ENCODE results near the gene ACACB. TPM values are rescaled to one million over a fixed set of nuclear protein-coding genes. Genes with fewer than 3 reads are reported as not detected.

ACACB gene
- polyA plus RNA-seq, 1 donor from 2014 or later = 0.22 TPM

DNA sequence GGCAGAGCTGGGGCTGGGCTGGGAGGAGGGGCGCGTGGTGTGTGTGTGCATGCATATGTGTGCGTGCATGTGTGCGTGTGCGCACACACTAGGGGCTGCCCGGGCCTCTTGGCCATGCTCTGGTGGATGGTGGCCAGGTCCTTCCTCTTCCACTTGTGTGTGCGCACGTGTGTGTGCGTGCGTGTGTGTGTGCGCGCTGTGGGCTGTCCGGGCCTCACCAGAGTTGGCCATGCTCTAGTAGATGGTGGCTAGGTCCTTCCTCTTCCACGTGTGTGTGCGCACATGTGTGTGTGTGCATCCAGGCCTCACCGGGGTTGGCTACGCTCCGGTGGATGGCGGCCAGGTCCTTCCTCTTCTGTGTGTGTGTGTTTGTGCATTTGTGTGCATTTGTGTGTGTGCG is 168.0 kb downstream of the ACACB start:
- no peaks in the 10 kb centered on the region for H3K79me2 ChIP-seq (replicated peaks; ENCODE audit: insufficient read depth, low read length)
- H3K9ac ChIP-seq (ENCODE audit: low read length) = no peak overlapping the region
- no peaks in the 10 kb centered on the region for H3K27me3 ChIP-seq (ENCODE audit: insufficient read depth, low read depth, low read length)
- H3F3A ChIP-seq (ENCODE audit: insufficient read depth, low read length, poor library complexity, severe bottlenecking) = no peaks in the 10 kb centered on the region
- no peaks in the 10 kb centered on the region for H3K9me2 ChIP-seq (ENCODE audit: insufficient read depth, low read length)
- H3K36me3 ChIP-seq (ENCODE audit: insufficient read depth, low read length) = no peaks in the 10 kb centered on the region
- no peaks in the 10 kb centered on the region for H4K20me1 ChIP-seq (ENCODE audit: insufficient read depth)
- H3K4me3 ChIP-seq (ENCODE audit: low read length) = no peak overlapping the region
- no peak overlapping the region for H2AFZ ChIP-seq (ENCODE audit: low read depth, low read length)
- TF ChIP-seq POLR2AphosphoS5 (IDR thresholded peaks at IDR 0.05) (no peak), EP300 (conservative IDR thresholded peaks at IDR 0.05; ENCODE audit: poor library complexity, severe bottlenecking) (no peak), TAF1 (IDR thresholded peaks at IDR 0.05; ENCODE audit: low read depth) (no peak), EZH2 (IDR thresholded peaks at IDR 0.05; ENCODE audit: borderline replicate concordance, insufficient read depth, low read length, poor library complexity, severe bottlenecking) (no peak), MXI1 (conservative IDR thresholded peaks at IDR 0.05; ENCODE audit: poor library complexity, severe bottlenecking) (no peak), SMC3 (conservative IDR thresholded peaks at IDR 0.05; ENCODE audit: poor library complexity) (no peak), RAD21 (conservative IDR thresholded peaks at IDR 0.05) (no peak)
- TF ChIP-seq, protein P1, sequence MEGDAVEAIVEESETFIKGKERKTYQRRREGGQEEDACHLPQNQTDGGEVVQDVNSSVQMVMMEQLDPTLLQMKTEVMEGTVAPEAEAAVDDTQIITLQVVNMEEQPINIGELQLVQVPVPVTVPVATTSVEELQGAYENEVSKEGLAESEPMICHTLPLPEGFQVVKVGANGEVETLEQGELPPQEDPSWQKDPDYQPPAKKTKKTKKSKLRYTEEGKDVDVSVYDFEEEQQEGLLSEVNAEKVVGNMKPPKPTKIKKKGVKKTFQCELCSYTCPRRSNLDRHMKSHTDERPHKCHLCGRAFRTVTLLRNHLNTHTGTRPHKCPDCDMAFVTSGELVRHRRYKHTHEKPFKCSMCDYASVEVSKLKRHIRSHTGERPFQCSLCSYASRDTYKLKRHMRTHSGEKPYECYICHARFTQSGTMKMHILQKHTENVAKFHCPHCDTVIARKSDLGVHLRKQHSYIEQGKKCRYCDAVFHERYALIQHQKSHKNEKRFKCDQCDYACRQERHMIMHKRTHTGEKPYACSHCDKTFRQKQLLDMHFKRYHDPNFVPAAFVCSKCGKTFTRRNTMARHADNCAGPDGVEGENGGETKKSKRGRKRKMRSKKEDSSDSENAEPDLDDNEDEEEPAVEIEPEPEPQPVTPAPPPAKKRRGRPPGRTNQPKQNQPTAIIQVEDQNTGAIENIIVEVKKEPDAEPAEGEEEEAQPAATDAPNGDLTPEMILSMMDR (IDR thresholded peaks at IDR 0.05; ENCODE audit: poor library complexity, severe bottlenecking) = no peak
- TF ChIP-seq, protein P2, sequence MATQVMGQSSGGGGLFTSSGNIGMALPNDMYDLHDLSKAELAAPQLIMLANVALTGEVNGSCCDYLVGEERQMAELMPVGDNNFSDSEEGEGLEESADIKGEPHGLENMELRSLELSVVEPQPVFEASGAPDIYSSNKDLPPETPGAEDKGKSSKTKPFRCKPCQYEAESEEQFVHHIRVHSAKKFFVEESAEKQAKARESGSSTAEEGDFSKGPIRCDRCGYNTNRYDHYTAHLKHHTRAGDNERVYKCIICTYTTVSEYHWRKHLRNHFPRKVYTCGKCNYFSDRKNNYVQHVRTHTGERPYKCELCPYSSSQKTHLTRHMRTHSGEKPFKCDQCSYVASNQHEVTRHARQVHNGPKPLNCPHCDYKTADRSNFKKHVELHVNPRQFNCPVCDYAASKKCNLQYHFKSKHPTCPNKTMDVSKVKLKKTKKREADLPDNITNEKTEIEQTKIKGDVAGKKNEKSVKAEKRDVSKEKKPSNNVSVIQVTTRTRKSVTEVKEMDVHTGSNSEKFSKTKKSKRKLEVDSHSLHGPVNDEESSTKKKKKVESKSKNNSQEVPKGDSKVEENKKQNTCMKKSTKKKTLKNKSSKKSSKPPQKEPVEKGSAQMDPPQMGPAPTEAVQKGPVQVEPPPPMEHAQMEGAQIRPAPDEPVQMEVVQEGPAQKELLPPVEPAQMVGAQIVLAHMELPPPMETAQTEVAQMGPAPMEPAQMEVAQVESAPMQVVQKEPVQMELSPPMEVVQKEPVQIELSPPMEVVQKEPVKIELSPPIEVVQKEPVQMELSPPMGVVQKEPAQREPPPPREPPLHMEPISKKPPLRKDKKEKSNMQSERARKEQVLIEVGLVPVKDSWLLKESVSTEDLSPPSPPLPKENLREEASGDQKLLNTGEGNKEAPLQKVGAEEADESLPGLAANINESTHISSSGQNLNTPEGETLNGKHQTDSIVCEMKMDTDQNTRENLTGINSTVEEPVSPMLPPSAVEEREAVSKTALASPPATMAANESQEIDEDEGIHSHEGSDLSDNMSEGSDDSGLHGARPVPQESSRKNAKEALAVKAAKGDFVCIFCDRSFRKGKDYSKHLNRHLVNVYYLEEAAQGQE (IDR thresholded peaks at IDR 0.05; ENCODE audit: borderline replicate concordance) = no peak
- H3K9me3 ChIP-seq (ENCODE audit: low read length) = no peaks in the 10 kb centered on the region
- H3K4me2 ChIP-seq (ENCODE audit: low read length) = no peak overlapping the region
- H3K27ac ChIP-seq (ENCODE audit: low read length) = no peak overlapping the region

GRCh38 chr12:109286252-109286651 is 169.9 kb downstream of the ACACB start:
- no peaks in the 10 kb centered on the region for H3K9me2 ChIP-seq (ENCODE audit: insufficient read depth, low read length)
- no peak overlapping the region for H3K9ac ChIP-seq (ENCODE audit: low read length)
- TF ChIP-seq EZH2 (IDR thresholded peaks at IDR 0.05; ENCODE audit: borderline replicate concordance, insufficient read depth, low read length, poor library complexity, severe bottlenecking) = no peak
- no peak for TF ChIP-seq TAF1 (IDR thresholded peaks at IDR 0.05; ENCODE audit: low read depth)
- TF ChIP-seq, protein P2 (IDR thresholded peaks at IDR 0.05; ENCODE audit: borderline replicate concordance) = no peak
- no peak for TF ChIP-seq EP300 (conservative IDR thresholded peaks at IDR 0.05; ENCODE audit: poor library complexity, severe bottlenecking)
- no peak for TF ChIP-seq POLR2AphosphoS5 (IDR thresholded peaks at IDR 0.05)
- no peak for TF ChIP-seq RAD21 (conservative IDR thresholded peaks at IDR 0.05)
- TF ChIP-seq MXI1 (conservative IDR thresholded peaks at IDR 0.05; ENCODE audit: poor library complexity, severe bottlenecking) = no peak
- TF ChIP-seq SMC3 (conservative IDR thresholded peaks at IDR 0.05; ENCODE audit: poor library complexity) = no peak
- TF ChIP-seq, protein P1 (IDR thresholded peaks at IDR 0.05; ENCODE audit: poor library complexity, severe bottlenecking) = no peak
- no peak overlapping the region for H3K4me2 ChIP-seq (ENCODE audit: low read length)
- H4K20me1 ChIP-seq (ENCODE audit: insufficient read depth) = no peaks in the 10 kb centered on the region
- no peak overlapping the region for H3K4me3 ChIP-seq (ENCODE audit: low read length)
- no peak overlapping the region for H3K27ac ChIP-seq (ENCODE audit: low read length)
- no peak overlapping the region for H2AFZ ChIP-seq (ENCODE audit: low read depth, low read length)
- H3K36me3 ChIP-seq (ENCODE audit: insufficient read depth, low read length) = no peaks in the 10 kb centered on the region
- no peaks in the 10 kb centered on the region for H3K9me3 ChIP-seq (ENCODE audit: low read length)
- no peaks in the 10 kb centered on the region for H3K79me2 ChIP-seq (replicated peaks; ENCODE audit: insufficient read depth, low read length)
- H3K27me3 ChIP-seq (ENCODE audit: insufficient read depth, low read depth, low read length) = no peaks in the 10 kb centered on the region
- no peaks in the 10 kb centered on the region for H3F3A ChIP-seq (ENCODE audit: insufficient read depth, low read length, poor library complexity, severe bottlenecking)

Data from neural cell (in vitro differentiated cells).